Neural cell (in vitro differentiated cells): Measurements from ENCODE around the gene CEP192. TPM values are rescaled to one million over a fixed set of nuclear protein-coding genes. Genes with fewer than 3 reads are reported as not detected.

Experiments
- H2AFZ ChIP-seq: fragments of 200-600, 300-800 bp; sonication (generic), shearing (Covaris generic); 2 replicates; pipeline ENCODE4 v1.6.0; 2014; ENCODE audit warnings: low read depth, mild to moderate bottlenecking, antibody characterized with exemption, low read length, moderate library complexity
- H3F3A ChIP-seq: fragments of 200-600 bp; shearing (Covaris generic); 2 replicates; pipeline ENCODE4 v1.6.1; 2016; ENCODE audit warnings: mild to moderate bottlenecking, moderate library complexity, mixed read lengths, antibody characterized with exemption, low read length; ENCODE audit not compliant: insufficient read depth, poor library complexity, severe bottlenecking
- H3K27ac ChIP-seq: fragments of 200-600, 300-800 bp; sonication (generic), shearing (Covaris generic); 2 replicates; pipeline ENCODE4 v1.5.1; 2014; ENCODE audit warnings: mild to moderate bottlenecking, low read length, moderate library complexity
- H3K27me3 ChIP-seq: fragments of 300-800, 200-600 bp; sonication (generic), shearing (Covaris generic); 2 replicates; pipeline ENCODE4 v1.6.0; 2014; ENCODE audit warnings: mild to moderate bottlenecking, low read depth, low read length, moderate library complexity; ENCODE audit not compliant: insufficient read depth
- H3K36me3 ChIP-seq: fragments of 300-800, 200-600 bp; sonication (generic), shearing (Covaris generic); 2 replicates; pipeline ENCODE4 v1.5.1; 2014; ENCODE audit warnings: mild to moderate bottlenecking, antibody characterized with exemption, low read length, moderate library complexity; ENCODE audit not compliant: insufficient read depth
- H3K4me2 ChIP-seq: fragments of 300-800, 200-600 bp; sonication (generic), shearing (Covaris generic); 2 replicates; pipeline ENCODE4 v1.6.0; 2014; ENCODE audit warnings: mild to moderate bottlenecking, low read length
- H3K4me3 ChIP-seq: fragments of 300-800, 200-600 bp; sonication (generic), shearing (Covaris generic); 2 replicates; pipeline ENCODE4 v1.5.1; 2014; ENCODE audit warnings: mild to moderate bottlenecking, low read length, moderate library complexity
- H3K79me2 ChIP-seq: fragments of 200-600 bp; shearing (Covaris generic); replicated peaks from 2 replicates; pipeline ENCODE4 v1.6.0; 2014; ENCODE audit warnings: mild to moderate bottlenecking, low read length, moderate library complexity; ENCODE audit not compliant: insufficient read depth
- H3K9ac ChIP-seq: fragments of 300-800, 200-600 bp; sonication (generic), shearing (Covaris generic); 2 replicates; pipeline ENCODE4 v1.6.1; 2016; ENCODE audit warnings: mild to moderate bottlenecking, low read length, mixed read lengths
- H3K9me2 ChIP-seq: fragments of 200-600 bp; shearing (Covaris generic); 2 replicates; pipeline ENCODE4 v1.6.1; 2016; ENCODE audit warnings: mild to moderate bottlenecking, low read length, mixed read lengths; ENCODE audit not compliant: insufficient read depth
- H3K9me3 ChIP-seq: fragments of 200-600, 300-800 bp; sonication (generic), shearing (Covaris generic); 2 replicates; pipeline ENCODE4 v1.6.1; 2016; ENCODE audit warnings: mild to moderate bottlenecking, mixed run types, low read length, moderate library complexity, mixed read lengths
- H4K20me1 ChIP-seq: fragments of 200-600 bp; shearing (Covaris generic); 2 replicates; pipeline ENCODE4 v1.6.1; 2016; ENCODE audit warnings: mild to moderate bottlenecking, mixed run types; ENCODE audit not compliant: insufficient read depth
- CTCF ChIP-seq: fragments of 450-650 bp; IDR thresholded peaks from 2 replicates; pipeline ENCODE4 v1.5.1; 2014; ENCODE audit warnings: antibody characterized with exemption, mild to moderate bottlenecking, moderate library complexity; ENCODE audit not compliant: poor library complexity, severe bottlenecking
- EP300 ChIP-seq: fragments of 450-650 bp; conservative IDR thresholded peaks from 2 replicates; pipeline ENCODE4 v1.6.1; 2014; ENCODE audit warnings: antibody characterized with exemption, mild to moderate bottlenecking, moderate library complexity; ENCODE audit not compliant: poor library complexity, severe bottlenecking
- EZH2 ChIP-seq: fragments of 200-600, 300-800 bp; shearing (Covaris generic), sonication (generic); IDR thresholded peaks from 2 replicates; pipeline ENCODE4 v1.6.1; 2014; ENCODE audit warnings: antibody characterized with exemption, low read length, borderline replicate concordance, mild to moderate bottlenecking; ENCODE audit not compliant: insufficient read depth, poor library complexity, severe bottlenecking
- MXI1 ChIP-seq: fragments of 450-650 bp; conservative IDR thresholded peaks from 2 replicates; pipeline ENCODE4 v1.6.1; 2014; ENCODE audit warnings: antibody characterized with exemption, mild to moderate bottlenecking; ENCODE audit not compliant: poor library complexity, severe bottlenecking
- POLR2AphosphoS5 ChIP-seq: IDR thresholded peaks from 2 replicates; pipeline ENCODE4 v1.6.1; 2012
- RAD21 ChIP-seq: fragments of 450-650 bp; conservative IDR thresholded peaks from 2 replicates; pipeline ENCODE4 v1.6.1; 2014; ENCODE audit warnings: antibody characterized with exemption, mild to moderate bottlenecking, moderate library complexity
- REST ChIP-seq: IDR thresholded peaks from 2 replicates; pipeline ENCODE4 v1.6.1; 2012; ENCODE audit warnings: borderline replicate concordance
- SMC3 ChIP-seq: fragments of 450-650 bp; conservative IDR thresholded peaks from 2 replicates; pipeline ENCODE4 v1.6.1; 2014; ENCODE audit warnings: antibody characterized with exemption, mild to moderate bottlenecking, moderate library complexity; ENCODE audit not compliant: poor library complexity
- TAF1 ChIP-seq: IDR thresholded peaks from 2 replicates; pipeline ENCODE4 v1.6.1; 2012; ENCODE audit warnings: low read depth
- polyA plus RNA-seq: library from polyadenylated mRNA; depleted of rRNA; stranded (reverse); fragments of >200 nt; gene quantifications from 2 replicates; pipeline ENCODE4 v1.2.3, GENCODE V29; 2014

CEP192 gene
- polyA plus RNA-seq, 1 donor from 2014 or later: 28.1 TPM

DNA sequence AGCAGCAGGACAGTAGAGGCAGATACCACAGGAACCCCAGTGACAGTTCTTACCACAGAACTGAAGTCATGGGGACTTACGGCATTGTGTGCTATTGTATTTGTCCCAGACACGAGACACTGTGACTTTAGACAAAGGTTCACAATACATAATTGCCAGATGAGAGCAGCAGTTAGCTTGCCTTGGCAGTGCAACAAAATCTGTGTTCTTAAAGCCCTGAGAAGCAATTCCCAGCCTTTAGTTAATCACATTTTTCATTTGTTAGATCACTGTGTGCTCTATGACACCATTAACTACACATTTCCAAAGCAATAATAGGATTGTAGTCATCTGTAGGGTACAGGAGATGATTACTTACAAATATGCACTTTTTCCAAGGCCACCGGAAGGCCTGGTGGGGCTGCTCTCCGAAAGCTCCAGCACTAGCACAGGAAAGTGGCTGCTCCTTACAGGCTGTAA lies 129.8 kb downstream of the CEP192 start:
- Histone ChIP-seq H3K27me3 (no peaks in the 10 kb centered on the region), H4K20me1 (no peaks in the 10 kb centered on the region), H3K9me3 (no peaks in the 10 kb centered on the region), H3K36me3 (peaks cover 6% of the 10 kb centered on the region), H3K9ac (no peak overlapping the region), H2AFZ (no peak overlapping the region), H3K4me2 (no peak overlapping the region), H3K27ac (no peak overlapping the region), H3K9me2 (no peaks in the 10 kb centered on the region), H3K4me3 (no peak overlapping the region), H3K79me2 (no peaks in the 10 kb centered on the region), H3F3A (no peaks in the 10 kb centered on the region)
- TF ChIP-seq RAD21: no peak
- TF ChIP-seq POLR2AphosphoS5: no peak
- no peak for TF ChIP-seq SMC3
- no peak for TF ChIP-seq EZH2
- no peak for TF ChIP-seq MXI1
- no peak for TF ChIP-seq TAF1
- TF ChIP-seq REST: no peak

DNA sequence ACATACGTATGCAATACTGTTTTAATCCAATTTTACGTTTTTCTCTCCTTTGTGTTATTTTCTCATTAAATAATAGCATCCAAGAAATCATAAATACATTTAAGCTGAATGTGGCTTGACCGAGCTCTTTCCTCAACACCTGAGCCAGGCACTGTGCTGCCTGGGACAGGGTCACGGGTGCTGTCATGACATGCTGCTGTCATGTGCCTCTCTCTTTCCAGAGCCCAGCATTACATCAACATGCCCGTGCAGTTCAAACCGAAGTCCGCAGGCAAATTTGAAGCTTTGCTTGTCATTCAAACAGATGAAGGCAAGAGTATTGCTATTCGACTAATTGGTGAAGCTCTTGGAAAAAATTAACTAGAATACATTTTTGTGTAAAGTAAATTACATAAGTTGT lies 133.2 kb downstream of the CEP192 start:
- Histone ChIP-seq H3K9ac (no peak overlapping the region), H3K27me3 (no peaks in the 10 kb centered on the region), H2AFZ (no peak overlapping the region), H3K27ac (no peak overlapping the region), H3K9me2 (no peaks in the 10 kb centered on the region), H3K4me3 (no peak overlapping the region), H3K9me3 (no peaks in the 10 kb centered on the region), H4K20me1 (no peaks in the 10 kb centered on the region), H3F3A (no peaks in the 10 kb centered on the region), H3K4me2 (no peak overlapping the region), H3K36me3 (no peaks in the 10 kb centered on the region), H3K79me2 (no peaks in the 10 kb centered on the region)
- TF ChIP-seq POLR2AphosphoS5: no peak
- no peak for TF ChIP-seq CTCF
- TF ChIP-seq EZH2: no peak
- no peak for TF ChIP-seq RAD21
- no peak for TF ChIP-seq SMC3
- TF ChIP-seq REST: no peak
- no peak for TF ChIP-seq TAF1
- no peak for TF ChIP-seq MXI1
- no peak for TF ChIP-seq EP300
